ENCODE data around the gene RADIL.
A peak's percentile ranks its signal among the peaks of the same experiment; 100 is the strongest.

Gene RADIL
- long read RNA-seq = 0 reads

GRCh38 chr7:4883372-4884144, at the start of gene RADIL:
RADIL (minus strand) TSS chr7:4883716; CDS start chr7:4878139, 5,577 bp downstream.
- H3K4me3 ChIP-seq (replicated peaks; ENCODE audit: insufficient read depth, low read length) = peak within 1 kb of the TSS; percentile 20; the same call in 1 of the 2 replicates
- DNase-seq (ENCODE audit: low read depth in 1 of 2, low spot score in 1 of 2) = peak; percentile 58 to 80
- H3K27ac ChIP-seq (replicated peaks) = no peak within 1 kb of the TSS
- TF ChIP-seq POLR2AphosphoS5 (IDR thresholded peaks at IDR 0.05; ENCODE audit: low read depth) (no peak), GABPA (IDR thresholded peaks at IDR 0.05; ENCODE audit: low read depth) (no peak), SPI1 (IDR thresholded peaks at IDR 0.05; ENCODE audit: borderline replicate concordance, low read depth) (no peak)
- TF ChIP-seq, protein P1, sequence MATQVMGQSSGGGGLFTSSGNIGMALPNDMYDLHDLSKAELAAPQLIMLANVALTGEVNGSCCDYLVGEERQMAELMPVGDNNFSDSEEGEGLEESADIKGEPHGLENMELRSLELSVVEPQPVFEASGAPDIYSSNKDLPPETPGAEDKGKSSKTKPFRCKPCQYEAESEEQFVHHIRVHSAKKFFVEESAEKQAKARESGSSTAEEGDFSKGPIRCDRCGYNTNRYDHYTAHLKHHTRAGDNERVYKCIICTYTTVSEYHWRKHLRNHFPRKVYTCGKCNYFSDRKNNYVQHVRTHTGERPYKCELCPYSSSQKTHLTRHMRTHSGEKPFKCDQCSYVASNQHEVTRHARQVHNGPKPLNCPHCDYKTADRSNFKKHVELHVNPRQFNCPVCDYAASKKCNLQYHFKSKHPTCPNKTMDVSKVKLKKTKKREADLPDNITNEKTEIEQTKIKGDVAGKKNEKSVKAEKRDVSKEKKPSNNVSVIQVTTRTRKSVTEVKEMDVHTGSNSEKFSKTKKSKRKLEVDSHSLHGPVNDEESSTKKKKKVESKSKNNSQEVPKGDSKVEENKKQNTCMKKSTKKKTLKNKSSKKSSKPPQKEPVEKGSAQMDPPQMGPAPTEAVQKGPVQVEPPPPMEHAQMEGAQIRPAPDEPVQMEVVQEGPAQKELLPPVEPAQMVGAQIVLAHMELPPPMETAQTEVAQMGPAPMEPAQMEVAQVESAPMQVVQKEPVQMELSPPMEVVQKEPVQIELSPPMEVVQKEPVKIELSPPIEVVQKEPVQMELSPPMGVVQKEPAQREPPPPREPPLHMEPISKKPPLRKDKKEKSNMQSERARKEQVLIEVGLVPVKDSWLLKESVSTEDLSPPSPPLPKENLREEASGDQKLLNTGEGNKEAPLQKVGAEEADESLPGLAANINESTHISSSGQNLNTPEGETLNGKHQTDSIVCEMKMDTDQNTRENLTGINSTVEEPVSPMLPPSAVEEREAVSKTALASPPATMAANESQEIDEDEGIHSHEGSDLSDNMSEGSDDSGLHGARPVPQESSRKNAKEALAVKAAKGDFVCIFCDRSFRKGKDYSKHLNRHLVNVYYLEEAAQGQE (IDR thresholded peaks at IDR 0.05; ENCODE audit: insufficient replicate concordance, low read depth) = no peak
- TF ChIP-seq, protein P2, sequence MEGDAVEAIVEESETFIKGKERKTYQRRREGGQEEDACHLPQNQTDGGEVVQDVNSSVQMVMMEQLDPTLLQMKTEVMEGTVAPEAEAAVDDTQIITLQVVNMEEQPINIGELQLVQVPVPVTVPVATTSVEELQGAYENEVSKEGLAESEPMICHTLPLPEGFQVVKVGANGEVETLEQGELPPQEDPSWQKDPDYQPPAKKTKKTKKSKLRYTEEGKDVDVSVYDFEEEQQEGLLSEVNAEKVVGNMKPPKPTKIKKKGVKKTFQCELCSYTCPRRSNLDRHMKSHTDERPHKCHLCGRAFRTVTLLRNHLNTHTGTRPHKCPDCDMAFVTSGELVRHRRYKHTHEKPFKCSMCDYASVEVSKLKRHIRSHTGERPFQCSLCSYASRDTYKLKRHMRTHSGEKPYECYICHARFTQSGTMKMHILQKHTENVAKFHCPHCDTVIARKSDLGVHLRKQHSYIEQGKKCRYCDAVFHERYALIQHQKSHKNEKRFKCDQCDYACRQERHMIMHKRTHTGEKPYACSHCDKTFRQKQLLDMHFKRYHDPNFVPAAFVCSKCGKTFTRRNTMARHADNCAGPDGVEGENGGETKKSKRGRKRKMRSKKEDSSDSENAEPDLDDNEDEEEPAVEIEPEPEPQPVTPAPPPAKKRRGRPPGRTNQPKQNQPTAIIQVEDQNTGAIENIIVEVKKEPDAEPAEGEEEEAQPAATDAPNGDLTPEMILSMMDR (IDR thresholded peaks at IDR 0.05; ENCODE audit: insufficient read depth, low read length) = no peak
- peaks cover 12% of the 10 kb centered on the region for H3K27me3 ChIP-seq (ENCODE audit: insufficient read depth, poor library complexity, severe bottlenecking)

DNA sequence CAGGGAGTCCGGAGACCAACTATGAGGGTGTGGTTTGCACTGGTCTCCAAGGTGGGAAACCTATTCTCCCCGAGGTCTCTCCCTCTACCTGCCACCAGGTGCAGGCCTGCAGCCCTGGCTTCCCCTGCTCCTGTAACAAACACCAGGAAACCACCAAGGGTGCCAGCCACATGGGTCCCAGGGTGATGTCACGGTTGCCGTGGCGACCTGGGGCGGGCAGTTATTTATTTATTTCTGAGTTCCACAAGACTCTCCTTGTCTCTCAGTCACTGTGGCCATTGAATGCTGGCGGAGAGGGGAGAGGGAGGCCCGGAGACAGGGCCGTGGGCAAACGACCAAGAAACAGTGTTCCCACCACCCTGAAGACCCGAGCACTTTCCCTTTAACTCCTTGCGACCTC, 48.4 kb upstream of the RADIL start:
- TF ChIP-seq GABPA (IDR thresholded peaks at IDR 0.05; ENCODE audit: low read depth) = no peak
- no peak for TF ChIP-seq SPI1 (IDR thresholded peaks at IDR 0.05; ENCODE audit: borderline replicate concordance, low read depth)
- no peak for TF ChIP-seq POLR2AphosphoS5 (IDR thresholded peaks at IDR 0.05; ENCODE audit: low read depth)
- TF ChIP-seq, protein P1 (IDR thresholded peaks at IDR 0.05; ENCODE audit: insufficient replicate concordance, low read depth) = no peak
- TF ChIP-seq, protein P2 (IDR thresholded peaks at IDR 0.05; ENCODE audit: insufficient read depth, low read length) = no peak
- no peak overlapping the region for H3K27ac ChIP-seq (replicated peaks)
- no peak overlapping the region for H3K4me3 ChIP-seq (replicated peaks; ENCODE audit: insufficient read depth, low read length)
- no peaks in the 10 kb centered on the region for H3K27me3 ChIP-seq (ENCODE audit: insufficient read depth, poor library complexity, severe bottlenecking)
- no peak for DNase-seq (ENCODE audit: low read depth in 1 of 2, low spot score in 1 of 2)

DNA sequence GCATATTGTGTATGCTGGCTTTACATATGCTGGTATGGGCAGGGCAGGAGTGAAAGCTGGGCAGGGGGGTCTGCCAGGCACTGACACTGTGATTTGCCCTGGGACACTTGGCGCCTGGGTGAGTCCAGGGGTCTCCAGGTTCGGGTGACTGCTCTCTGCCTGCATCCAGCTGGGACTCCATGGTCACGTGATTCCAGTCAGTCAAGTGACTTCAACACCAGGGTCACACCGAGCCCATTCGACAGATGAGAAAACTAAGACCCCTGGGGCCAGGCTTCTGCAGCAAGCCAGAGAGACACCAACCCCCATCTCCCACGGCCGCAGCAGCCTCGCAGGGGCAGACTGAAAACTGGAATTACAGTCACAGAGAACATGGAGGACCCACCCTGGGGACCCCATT, 45.5 kb upstream of the RADIL start:
- Histone ChIP-seq H3K27me3 (ENCODE audit: insufficient read depth, poor library complexity, severe bottlenecking) (no peaks in the 10 kb centered on the region), H3K27ac (replicated peaks) (no peak overlapping the region), H3K4me3 (replicated peaks; ENCODE audit: insufficient read depth, low read length) (no peak overlapping the region)
- TF ChIP-seq, protein P1 (IDR thresholded peaks at IDR 0.05; ENCODE audit: insufficient replicate concordance, low read depth) = no peak
- TF ChIP-seq POLR2AphosphoS5 (IDR thresholded peaks at IDR 0.05; ENCODE audit: low read depth) = no peak
- TF ChIP-seq, protein P2 (IDR thresholded peaks at IDR 0.05; ENCODE audit: insufficient read depth, low read length) = no peak
- no peak for TF ChIP-seq SPI1 (IDR thresholded peaks at IDR 0.05; ENCODE audit: borderline replicate concordance, low read depth)
- TF ChIP-seq GABPA (IDR thresholded peaks at IDR 0.05; ENCODE audit: low read depth) = no peak
- DNase-seq (ENCODE audit: low read depth in 1 of 2, low spot score in 1 of 2) = no peak
